ENCODE measurements around the gene MED31. TPM values are rescaled to one million over a fixed set of nuclear protein-coding genes. Genes with fewer than 3 reads are reported as not detected.

Gene MED31
- polyA plus RNA-seq, 2 of the 4 experiments (the other 2 are of a cell fraction), result 32.2 to 49.0 TPM

- Histone ChIP-seq H3K4me2 (no peak overlapping the region), H3K27ac (no peak overlapping the region), H3K9me3 (no peaks in the 10 kb centered on the region), H3K4me3 (no peak overlapping the region), H3K4me1 (no peaks in the 10 kb centered on the region)
- ChIA-PET CTCF (interaction anchor here (1.0 to 6.4 kb wide), 10 partner anchors 12 to 305 kb away, joined by 3 to 56 read pairs (median 4); partner anchors contain the start of gene SLC13A5), POLR2A (interaction anchor here (0.7 kb wide), 1 partner anchor 12 kb away, joined by 3 read pairs; no protein-coding TSS in a partner anchor)
- DNase-seq (ENCODE audit: low read depth in 1 of 2, low spot score in 1 of 2), result no peak
- FAIRE-seq, result no peak
- no peak for TF ChIP-seq SREBF2 (IDR thresholded peaks at IDR 0.05)
- no peak for TF ChIP-seq PHF8 (IDR thresholded peaks at IDR 0.05; ENCODE audit: borderline replicate concordance, low read depth)
- TF ChIP-seq TFCP2L1 (CRISPR knock-in tag; IDR thresholded peaks at IDR 0.05), result no peak
- TF ChIP-seq RCOR1 (IDR thresholded peaks at IDR 0.05; ENCODE audit: low read depth, low read length), result no peak
- TF ChIP-seq ZFP36 (IDR thresholded peaks at IDR 0.05; ENCODE audit: borderline replicate concordance, partially characterized antibody), result no peak
- no peak for TF ChIP-seq REST (IDR thresholded peaks at IDR 0.05)
- TF ChIP-seq FOXS1 (CRISPR knock-in tag; IDR thresholded peaks at IDR 0.05), result no peak
- TF ChIP-seq NR3C1 (IDR thresholded peaks at IDR 0.05), result no peak
- no peak for TF ChIP-seq EHMT2 (IDR thresholded peaks at IDR 0.05; ENCODE audit: low read depth)
- no peak for TF ChIP-seq MAX (IDR thresholded peaks at IDR 0.05)
- TF ChIP-seq FOSL2 (IDR thresholded peaks at IDR 0.05), result no peak
- TF ChIP-seq FOSL2 (CRISPR knock-in tag; IDR thresholded peaks at IDR 0.05), result no peak
- no peak for TF ChIP-seq ZC3H11A (IDR thresholded peaks at IDR 0.05)
- TF ChIP-seq POLR2A (IDR thresholded peaks at IDR 0.05; ENCODE audit: low read length), result no peak
- no peak for TF ChIP-seq JUN (IDR thresholded peaks at IDR 0.05)
- no peak for TF ChIP-seq GATA3 (IDR thresholded peaks at IDR 0.05; ENCODE audit: borderline replicate concordance)
- no peak for TF ChIP-seq ATOH8 (CRISPR knock-in tag; IDR thresholded peaks at IDR 0.05; ENCODE audit: low read depth)
- 67% methylated on average over 16 of the region's 16 CpGs for WGBS (ENCODE audit: missing lambda C conversion rate)
- no peak for ATAC-seq
Observed at GRCh38 chr17:6699997-6700947, 48.9 kb upstream of the MED31 start.

GRCh38 chr17:6698004-6698403, 46.6 kb upstream of the MED31 start:
- H3K4me1 ChIP-seq, result no peaks in the 10 kb centered on the region
- H3K9me3 ChIP-seq, result no peaks in the 10 kb centered on the region
- no peak for DNase-seq (ENCODE audit: low read depth in 1 of 2, low spot score in 1 of 2)
- POLR2A ChIA-PET, result no interaction called here
- 43% methylated on average over 11 of the region's 11 CpGs for WGBS (ENCODE audit: missing lambda C conversion rate)
- TF ChIP-seq USF2 (IDR thresholded peaks at IDR 0.05), result no peak
- TF ChIP-seq FOSB (CRISPR knock-in tag; IDR thresholded peaks at IDR 0.05), result no peak
- TF ChIP-seq CHD2 (IDR thresholded peaks at IDR 0.05; ENCODE audit: low read length, partially characterized antibody), result no peak
- no peak for TF ChIP-seq HOXA7 (CRISPR knock-in tag; IDR thresholded peaks at IDR 0.05)
- no peak for TF ChIP-seq HOXB5 (CRISPR knock-in tag; IDR thresholded peaks at IDR 0.05)
- no peak for TF ChIP-seq NFE2L2 (conservative IDR thresholded peaks at IDR 0.05; ENCODE audit: low read length)
- TF ChIP-seq TFCP2L1 (CRISPR knock-in tag; IDR thresholded peaks at IDR 0.05), result no peak
- TF ChIP-seq CBX2 (IDR thresholded peaks at IDR 0.05; ENCODE audit: borderline replicate concordance, low read depth), result no peak
- TF ChIP-seq CTCF (IDR thresholded peaks at IDR 0.05), result no peak
- TF ChIP-seq NR3C1 (IDR thresholded peaks at IDR 0.05), result no peak
- TF ChIP-seq JUNB (IDR thresholded peaks at IDR 0.05), result no peak
- TF ChIP-seq POLR2A (IDR thresholded peaks at IDR 0.05; ENCODE audit: low read length), result no peak
- no peak for TF ChIP-seq PHF8 (IDR thresholded peaks at IDR 0.05; ENCODE audit: borderline replicate concordance, low read depth)
- TF ChIP-seq ELK1 (IDR thresholded peaks at IDR 0.05; ENCODE audit: low read depth, low read length), result no peak
- TF ChIP-seq GATA3 (IDR thresholded peaks at IDR 0.05; ENCODE audit: borderline replicate concordance), result no peak
- no peak overlapping the region for H3K4me2 ChIP-seq
- no peak overlapping the region for H3K4me3 ChIP-seq
- CTCF ChIA-PET, result interaction anchor here (0.6 to 1.3 kb wide), 6 partner anchors 9 to 213 kb away, joined by 3 to 7 read pairs (median 4); partner anchors contain the start of gene SLC13A5
- no peak for FAIRE-seq
- ATAC-seq, result no peak
- H3K27ac ChIP-seq, result no peak overlapping the region
